HepG2 (cell line): ENCODE results near the gene SRBD1. TPM values are rescaled to one million over a fixed set of nuclear protein-coding genes. Genes with fewer than 3 reads are reported as not detected.

Experiments used
- ATAC-seq: fragments of 200-7000 bp; cut with Tn5 transposase; 3 replicates; pipeline ENCODE4 v1.9.1; 2020; ENCODE audit warnings: mild to moderate bottlenecking, moderate library complexity
- Bru-seq: library from RNA; stranded (reverse); fragments of 400-500 nt; gene quantifications from one replicate; lab custom pipeline; 2021; lab: Mats Ljungman, UMichigan
- BruChase-seq, 2 experiments: library from RNA; stranded (reverse); fragments of 400-500 nt; gene quantifications; one replicate each; lab custom pipeline; 2021; lab: Mats Ljungman, UMichigan
- BruUV-seq: library from RNA; stranded (reverse); fragments of 400-500 nt; replicated peaks from 2 replicates; lab custom pipeline; 2021; lab: Mats Ljungman, UMichigan
- CTCF ChIA-PET: fragments of 300-600 bp; formaldehyde crosslinking; extraction: SDS; loops from one replicate; lab custom pipeline; 2021; ENCODE audit warnings: low total read pairs, inconsistent platforms, low intra/inter-chr PET ratio; lab: Yijun Ruan, JAX
- POLR2A ChIA-PET: fragments of 350-600 bp; sonication (Branson Sonifier 250); formaldehyde crosslinking; loops from one replicate; lab custom pipeline; 2020; ENCODE audit warnings: antibody characterized with exemption, inconsistent platforms; lab: Yijun Ruan, JAX
- DNase-seq: peaks from one replicate; pipeline ENCODE4 v3.0.0-alpha.2; 2015; ENCODE audit warnings: low spot score
- FAIRE-seq: peaks from 3 replicates; lab custom pipeline; 2011; peaks lifted over from hg19 to GRCh38; lab: Jason Lieb, UNC
- H2AFZ ChIP-seq: one replicate; pipeline ENCODE4 v1.6.1; 2011; ENCODE audit warnings: low read length, inconsistent platforms
- H3K27ac ChIP-seq: fragments of 300-600 bp; 3 replicates; pipeline ENCODE4 v1.8.0; 2011; ENCODE audit warnings: mixed run types, mild to moderate bottlenecking, mixed read lengths, low read length, inconsistent platforms; ENCODE audit not compliant: insufficient read depth; ENCODE audit errors: extremely low read length
- H3K27me3 ChIP-seq, 2 experiments: fragments of 200-600 bp in 1 of 2; 2 replicates in 1 of 2; 3 replicates in 1 of 2; pipeline versions ENCODE4 v1.6.0 to v1.8.0; 2011; ENCODE audit warnings: low read length in 2 of 2, mild to moderate bottlenecking in 2 of 2, moderate library complexity in 2 of 2, inconsistent platforms in 1 of 2; ENCODE audit not compliant: insufficient read depth in 2 of 2, control insufficient read depth in 1 of 2
- H3K36me3 ChIP-seq, 2 experiments: fragments of 200-600 bp in 1 of 2; replicated peaks in 1 of 2; 2 replicates in 1 of 2; 3 replicates in 1 of 2; pipeline versions ENCODE4 v1.5.1 to v1.8.0; 2011; ENCODE audit warnings: low read length in 2 of 2, inconsistent platforms in 1 of 2; ENCODE audit not compliant: insufficient read depth in 2 of 2, control insufficient read depth in 1 of 2
- H3K4me1 ChIP-seq: 2 replicates; pipeline ENCODE4 v1.5.1; 2012; ENCODE audit warnings: low read length, inconsistent platforms; ENCODE audit not compliant: insufficient read depth
- H3K4me2 ChIP-seq: 2 replicates; pipeline ENCODE4 v1.6.0; 2011; ENCODE audit warnings: low read depth, low read length, inconsistent platforms
- H3K4me3 ChIP-seq, 3 experiments: fragments of 200-600 bp in 1 of 3; sonication (generic), shearing (Covaris generic) in 1 of 3; replicated peaks in 1 of 3; 2 replicates each; pipeline ENCODE4 v1.5.1; 2011 to 2016; ENCODE audit warnings: low read length in 3 of 3, inconsistent platforms in 2 of 3, low read depth in 2 of 3, mild to moderate bottlenecking in 2 of 3, control low read depth in 1 of 3, mixed read lengths in 1 of 3; ENCODE audit not compliant: insufficient read depth in 1 of 3
- H3K79me2 ChIP-seq: one replicate; pipeline ENCODE4 v1.6.1; 2011; ENCODE audit warnings: low read length, inconsistent platforms; ENCODE audit not compliant: insufficient read depth
- H3K9ac ChIP-seq: 2 replicates; pipeline ENCODE4 v1.6.0; 2011; ENCODE audit warnings: mild to moderate bottlenecking, low read depth, low read length, inconsistent platforms; ENCODE audit not compliant: insufficient read depth
- H3K9me3 ChIP-seq: 2 replicates; pipeline ENCODE4 v1.5.1; 2012; ENCODE audit warnings: mild to moderate bottlenecking, low read length
- H4K20me1 ChIP-seq: 2 replicates; pipeline ENCODE4 v1.6.0; 2011; ENCODE audit warnings: inconsistent platforms, mild to moderate bottlenecking, low read length, moderate library complexity; ENCODE audit not compliant: insufficient read depth
- AGO2 ChIP-seq: fragments of 200-400 bp; formaldehyde crosslinking; optimal IDR thresholded peaks from 2 replicates; pipeline ENCODE3; 2017; ENCODE audit warnings: mild to moderate bottlenecking, low read depth, low read length, moderate library complexity
- CEBPG ChIP-seq: IDR thresholded peaks from 2 replicates; pipeline ENCODE4 v1.6.1; 2016
- HNRNPH1 ChIP-seq: fragments of 200-400 bp; formaldehyde crosslinking; optimal IDR thresholded peaks from 2 replicates; pipeline ENCODE3; 2017; ENCODE audit warnings: mild to moderate bottlenecking, low read depth, low read length
- KLF9 ChIP-seq: IDR thresholded peaks from 2 replicates; pipeline ENCODE4 v1.6.1; 2016; ENCODE audit warnings: low read depth
- ZNF10 ChIP-seq: sonication (generic); formaldehyde crosslinking; IDR thresholded peaks from 2 replicates; pipeline ENCODE4 v1.4.0; 2020; ENCODE audit warnings: mild to moderate bottlenecking, low read depth, missing genetic modification reagents, borderline replicate concordance
- WGBS: methylation state at CpG from one replicate; pipeline ENCODE4 v1.1.6; 2017; ENCODE audit warnings: low lambda C conversion rate; 5-methylcytosine and 5-hydroxymethylcytosine counted together
- in situ Hi-C: cut with HindIII; loops from 2 replicates; pipeline ENCODE4 v1.10.0; 2017; ENCODE audit warnings: low pct_unique_long_range_greater_than_20kb; ENCODE audit not compliant: extremely low pct_ligation_motif_present
- intact Hi-C: fragments of 100-400 bp; cut with micrococcal nuclease; formaldehyde crosslinking; loops from one replicate; pipeline ENCODE4 v1.10.0; 2022; ENCODE audit not compliant: unreplicated experiment
- long read RNA-seq, 2 experiments: library from RNA in 1 of 2; library from polyadenylated mRNA in 1 of 2; stranded (forward) in 1 of 2; unstranded in 1 of 2; transcript quantifications; one replicate each; pipeline ENCODE4 v2.0.0, GENCODE V29; 2019 to 2022
- polyA minus RNA-seq, 3 experiments: library from RNA; depleted of rRNA, polyadenylated mRNA; stranded (reverse); fragments of >200 nt; gene quantifications; 2 replicates each; pipeline ENCODE4 v1.2.3, GENCODE V29; 2011; ENCODE audit warnings: low replicate concordance in 1 of 3
- polyA plus RNA-seq, 8 experiments: library from polyadenylated mRNA; depleted of rRNA in 3 of 8; stranded (reverse) in 7 of 8; unstranded in 1 of 8; fragments of >200 nt; fragmentation: Illumina TruSeq in 4 of 8; extraction: Trizol in 4 of 8; gene quantifications; 2 replicates each; pipeline versions ENCODE4 v1.2.1 to v1.2.3, GENCODE V29; 2011 to 2016; ENCODE audit warnings: low read depth in 4 of 8, missing spikeins in 1 of 8, mixed read lengths in 1 of 8; ENCODE audit not compliant: insufficient read depth in 1 of 8
- total RNA-seq, 5 experiments: library from RNA; depleted of rRNA; stranded (reverse); fragments of >200 nt; fragmentation: Illumina TruSeq; extraction: Trizol; gene quantifications; 2 replicates each; pipeline ENCODE4 v1.2.3, GENCODE V29; 2016; ENCODE audit warnings: low read depth in 1 of 5
- TF ChIP-seq, protein P1 (sequence below): sonication (generic); formaldehyde crosslinking; IDR thresholded peaks from 2 replicates; pipeline ENCODE4 v1.5.0; 2020; ENCODE audit warnings: mild to moderate bottlenecking, missing genetic modification reagents
- TF ChIP-seq, protein P2 (sequence below): sonication (generic); formaldehyde crosslinking; IDR thresholded peaks from 2 replicates; pipeline ENCODE4 v1.5.0; 2020; ENCODE audit warnings: missing genetic modification reagents, mild to moderate bottlenecking, borderline replicate concordance
- TF ChIP-seq, protein P3 (sequence below): sonication (generic); formaldehyde crosslinking; IDR thresholded peaks from 2 replicates; pipeline ENCODE4 v1.8.0; 2023; ENCODE audit warnings: mild to moderate bottlenecking, missing genetic modification reagents
- TF ChIP-seq, protein P4 (sequence below), 2 experiments: sonication (generic) in 1 of 2; formaldehyde crosslinking in 1 of 2; IDR thresholded peaks; 2 replicates each; pipeline versions ENCODE4 v1.5.1 to v1.6.1; 2011 to 2020; ENCODE audit warnings: borderline replicate concordance in 1 of 2, low read depth in 1 of 2, low read length in 1 of 2, mild to moderate bottlenecking in 1 of 2, missing genetic modification reagents in 1 of 2, moderate library complexity in 1 of 2

SRBD1 gene
- total RNA-seq (2016; rRNA removed; fragmentation: Illumina TruSeq; extraction: Trizol) (23.9 and 32.8 TPM in 2 replicates), polyA plus RNA-seq (2011; rRNA removed) (2.4 and 3.2 TPM in 2 replicates), polyA minus RNA-seq (2011; rRNA and poly(A)+ RNA removed; ENCODE audit: low replicate concordance) (12.6 and 17.5 TPM in 2 replicates), Bru-seq, nascent RNA (percentile 72 among the genes with signal in this experiment), BruChase-seq, experiment 1, labeled RNA remaining after a 6-hour chase (percentile 51 among the genes with signal in this experiment), BruChase-seq, experiment 2, labeled RNA remaining after a 2-hour chase (percentile 62 among the genes with signal in this experiment)
- 158 and 179 TPM in 2 replicates for total RNA-seq (2016; cell fraction: cytosol; rRNA removed; fragmentation: Illumina TruSeq; extraction: Trizol; ENCODE audit: low read depth)
- 23.3 and 31.4 TPM in 2 replicates for total RNA-seq (2016; cell fraction: insoluble cytoplasmic fraction; rRNA removed; fragmentation: Illumina TruSeq; extraction: Trizol)
- 33.1 and 41.7 TPM in 2 replicates for total RNA-seq (2016; cell fraction: membrane; rRNA removed; fragmentation: Illumina TruSeq; extraction: Trizol)
- total RNA-seq (2016; cell fraction: nucleus; rRNA removed; fragmentation: Illumina TruSeq; extraction: Trizol) = 28.9 and 30.3 TPM in 2 replicates
- polyA plus RNA-seq (2011; cell fraction: cytosol; rRNA removed) = 1.2 and 2.1 TPM in 2 replicates
- polyA plus RNA-seq (2011; cell fraction: nucleus; rRNA removed) = 2.0 and 2.2 TPM in 2 replicates
- polyA plus RNA-seq (2012) = 4.9 and 9.3 TPM in 2 replicates
- 0.74 and 0.81 TPM in 2 replicates for polyA plus RNA-seq (2016; cell fraction: cytosol; fragmentation: Illumina TruSeq; extraction: Trizol; ENCODE audit: low read depth)
- 21.2 and 22.7 TPM in 2 replicates for polyA plus RNA-seq (2016; cell fraction: insoluble cytoplasmic fraction; fragmentation: Illumina TruSeq; extraction: Trizol; ENCODE audit: low read depth)
- polyA plus RNA-seq (2016; cell fraction: membrane; fragmentation: Illumina TruSeq; extraction: Trizol; ENCODE audit: low read depth) = 2.0 and 2.8 TPM in 2 replicates
- polyA plus RNA-seq (2016; cell fraction: nucleus; fragmentation: Illumina TruSeq; extraction: Trizol; ENCODE audit: insufficient read depth, low read depth) = 10.9 and 12.6 TPM in 2 replicates
- polyA minus RNA-seq (2011; cell fraction: cytosol; rRNA and poly(A)+ RNA removed) = 15.2 and 15.9 TPM in 2 replicates
- 34.7 and 40.3 TPM in 2 replicates for polyA minus RNA-seq (2011; cell fraction: nucleus; rRNA and poly(A)+ RNA removed)
- long read RNA-seq, experiment 1, transcript SRBD1-201 (21 exons, 3,681 nt) = major isoform, 6 of 15 reads
- long read RNA-seq, experiment 1, partial matches to known transcripts = 4 of 15 reads
- long read RNA-seq, experiment 1, other reads (novel, unspliced or antisense) = 5 of 15 reads
- long read RNA-seq, experiment 2, partial matches to known transcripts = 4 of 18 reads
- long read RNA-seq, experiment 2, other reads (novel, unspliced or antisense) = 12 of 18 reads

DNA sequence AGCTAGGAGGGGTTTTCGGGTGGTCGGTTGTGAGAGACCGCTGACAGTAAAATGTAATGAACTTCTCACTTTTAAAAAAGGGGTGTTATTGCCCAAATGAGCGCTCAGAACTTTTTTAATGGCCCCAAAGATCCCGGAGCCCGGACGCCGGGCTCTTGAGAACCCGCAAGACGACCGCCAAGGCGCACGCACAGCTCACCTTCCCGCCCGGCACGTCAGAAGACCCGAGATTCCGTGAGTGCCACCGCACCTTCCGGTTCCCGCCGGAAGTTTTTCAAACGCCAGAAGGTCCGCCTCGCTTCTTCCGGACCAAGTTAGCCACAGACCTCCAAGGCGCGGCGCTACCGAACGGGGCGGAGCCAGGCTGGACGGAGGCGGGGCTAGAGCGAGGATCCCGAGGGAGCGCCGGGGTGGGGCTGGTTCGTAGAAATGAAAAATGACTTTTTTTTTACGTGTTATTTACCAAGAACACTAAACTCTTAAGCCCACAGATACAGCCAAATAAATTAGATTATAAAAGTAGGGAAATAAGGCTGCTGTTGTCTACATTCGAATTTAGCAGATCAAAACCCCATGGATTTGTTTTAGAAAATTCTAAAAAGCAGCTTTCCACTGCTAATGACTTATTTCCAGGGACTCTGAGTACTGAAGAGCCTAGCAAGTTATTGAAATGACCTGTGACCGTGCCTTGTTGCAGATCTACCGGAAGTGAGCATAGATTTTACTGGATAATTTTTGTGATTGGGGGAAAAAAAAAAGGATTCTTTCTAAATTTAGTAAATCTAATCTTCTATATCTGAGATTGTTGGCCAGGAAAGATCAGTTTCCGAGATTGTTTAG is at the start of gene SRBD1:
Gene SRBD1 (minus strand): TSS at position 248 of the 840 bp plus-strand sequence. CDS start 5,826 bp downstream, outside the sequence.
- under 1% methylated on average over 25 of the region's 44 CpGs for WGBS
- Histone ChIP-seq H2AFZ (peak within 1 kb of the TSS; percentile 100), H3K27ac (peak within 1 kb of the TSS; percentile 85), H3K4me3 (peak within 1 kb of the TSS; percentile 71 to 78 (median 77)), H3K9me3 (no peaks in the 10 kb centered on the region), H3K4me2 (peak within 1 kb of the TSS; percentile 96), H3K36me3 (no peaks in the 10 kb centered on the region), H3K9ac (peak within 1 kb of the TSS; percentile 86), H3K4me1 (peaks cover 30% of the 10 kb centered on the region), H3K27me3 (no peaks in the 10 kb centered on the region; a peak in 1 of 5 replicates), H4K20me1 (no peaks in the 10 kb centered on the region), H3K79me2 (peaks cover 32% of the 10 kb centered on the region)
- intact Hi-C loops = loop anchor here (5.0 kb wide), 1 partner anchor 1351 kb away; no protein-coding TSS in a partner anchor
- ATAC-seq (peak; percentile 98), FAIRE-seq (peak; percentile 85), DNase-seq (peak; percentile 95)
- in situ Hi-C loops = no loop called here
- ChIA-PET CTCF (no interaction called here), POLR2A (interaction anchor here (0.6 to 1.3 kb wide), 3 partner anchors 16 to 998 kb away, joined by 3 read pairs; no protein-coding TSS in a partner anchor)
- TSS peak; percentile 74 for BruUV-seq
- TF ChIP-seq, protein P1, sequence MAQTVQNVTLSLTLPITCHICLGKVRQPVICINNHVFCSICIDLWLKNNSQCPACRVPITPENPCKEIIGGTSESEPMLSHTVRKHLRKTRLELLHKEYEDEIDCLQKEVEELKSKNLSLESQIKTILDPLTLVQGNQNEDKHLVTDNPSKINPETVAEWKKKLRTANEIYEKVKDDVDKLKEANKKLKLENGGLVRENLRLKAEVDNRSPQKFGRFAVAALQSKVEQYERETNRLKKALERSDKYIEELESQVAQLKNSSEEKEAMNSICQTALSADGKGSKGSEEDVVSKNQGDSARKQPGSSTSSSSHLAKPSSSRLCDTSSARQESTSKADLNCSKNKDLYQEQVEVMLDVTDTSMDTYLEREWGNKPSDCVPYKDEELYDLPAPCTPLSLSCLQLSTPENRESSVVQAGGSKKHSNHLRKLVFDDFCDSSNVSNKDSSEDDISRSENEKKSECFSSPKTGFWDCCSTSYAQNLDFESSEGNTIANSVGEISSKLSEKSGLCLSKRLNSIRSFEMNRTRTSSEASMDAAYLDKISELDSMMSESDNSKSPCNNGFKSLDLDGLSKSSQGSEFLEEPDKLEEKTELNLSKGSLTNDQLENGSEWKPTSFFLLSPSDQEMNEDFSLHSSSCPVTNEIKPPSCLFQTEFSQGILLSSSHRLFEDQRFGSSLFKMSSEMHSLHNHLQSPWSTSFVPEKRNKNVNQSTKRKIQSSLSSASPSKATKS = 0 out of 2 replicates have a peak, but pooled peaks have one; percentile 64
- TF ChIP-seq ZNF10 (CRISPR knock-in tag) = no peak
- TF ChIP-seq, protein P2, sequence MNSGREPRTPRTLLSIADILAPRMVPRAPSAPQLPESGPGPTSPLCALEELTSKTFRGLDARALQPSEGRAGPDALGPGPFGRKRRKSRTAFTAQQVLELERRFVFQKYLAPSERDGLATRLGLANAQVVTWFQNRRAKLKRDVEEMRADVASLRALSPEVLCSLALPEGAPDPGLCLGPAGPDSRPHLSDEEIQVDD (CRISPR knock-in tag) = no peak
- no peak for TF ChIP-seq KLF9 (CRISPR knock-in tag)
- no peak for TF ChIP-seq CEBPG
- no peak for TF ChIP-seq AGO2
- TF ChIP-seq, protein P3, sequence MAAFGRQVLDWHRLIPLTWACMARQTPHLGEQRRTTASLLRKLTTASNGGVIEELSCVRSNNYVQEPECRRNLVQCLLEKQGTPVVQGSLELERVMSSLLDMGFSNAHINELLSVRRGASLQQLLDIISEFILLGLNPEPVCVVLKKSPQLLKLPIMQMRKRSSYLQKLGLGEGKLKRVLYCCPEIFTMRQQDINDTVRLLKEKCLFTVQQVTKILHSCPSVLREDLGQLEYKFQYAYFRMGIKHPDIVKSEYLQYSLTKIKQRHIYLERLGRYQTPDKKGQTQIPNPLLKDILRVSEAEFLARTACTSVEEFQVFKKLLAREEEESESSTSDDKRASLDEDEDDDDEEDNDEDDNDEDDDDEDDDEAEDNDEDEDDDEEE (CRISPR knock-in tag) = peak; percentile 56; the same call in 1 of the 2 replicates
- TF ChIP-seq, protein P4, sequence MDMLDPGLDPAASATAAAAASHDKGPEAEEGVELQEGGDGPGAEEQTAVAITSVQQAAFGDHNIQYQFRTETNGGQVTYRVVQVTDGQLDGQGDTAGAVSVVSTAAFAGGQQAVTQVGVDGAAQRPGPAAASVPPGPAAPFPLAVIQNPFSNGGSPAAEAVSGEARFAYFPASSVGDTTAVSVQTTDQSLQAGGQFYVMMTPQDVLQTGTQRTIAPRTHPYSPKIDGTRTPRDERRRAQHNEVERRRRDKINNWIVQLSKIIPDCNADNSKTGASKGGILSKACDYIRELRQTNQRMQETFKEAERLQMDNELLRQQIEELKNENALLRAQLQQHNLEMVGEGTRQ (IDR thresholded peaks at IDR 0.05; ENCODE audit: low read depth, low read length) = no peak
- TF ChIP-seq, protein P4 (CRISPR knock-in tag; IDR thresholded peaks at IDR 0.05; ENCODE audit: borderline replicate concordance) = no peak
- TF ChIP-seq HNRNPH1 = no peak
